NCI-H748 treated with DMSO at 0.1 percent for 48 hours (cell line): ENCODE results near the gene SHPK.

ENCODE experiments used
- DNase-seq: peaks from one replicate; lab custom pipeline; 2025; lab: John Stamatoyannopoulos, UW

The SHPK gene

DNA sequence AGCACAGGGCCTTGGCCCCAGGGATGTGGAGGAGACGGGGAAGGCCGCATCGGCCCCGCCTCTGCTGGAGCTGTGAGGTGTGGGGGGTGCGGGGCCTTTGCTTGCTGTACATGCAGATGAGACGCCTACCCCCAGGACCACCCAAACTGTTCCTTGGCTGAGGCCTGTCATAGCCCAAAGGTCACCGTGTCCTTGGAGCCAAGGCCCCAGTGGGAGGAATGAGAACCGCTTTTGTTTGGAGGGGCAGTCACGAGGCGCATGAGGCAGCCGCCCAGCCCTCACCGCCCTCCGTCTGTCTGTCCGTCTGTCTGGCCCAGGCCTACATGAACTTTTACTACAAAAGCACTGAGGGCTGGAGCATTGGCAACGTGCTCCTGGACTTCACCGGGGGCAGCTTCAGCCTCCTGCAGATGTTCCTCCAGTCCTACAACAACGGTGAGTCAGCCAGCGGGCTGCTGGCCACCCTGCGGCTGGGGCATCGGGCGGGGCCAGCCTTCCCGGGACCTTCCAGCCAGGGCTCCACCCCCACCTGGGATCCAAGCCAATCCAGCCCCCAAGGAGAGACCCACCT, 23.6 kb upstream of the SHPK start:
- DNase-seq, result no peak

DNA sequence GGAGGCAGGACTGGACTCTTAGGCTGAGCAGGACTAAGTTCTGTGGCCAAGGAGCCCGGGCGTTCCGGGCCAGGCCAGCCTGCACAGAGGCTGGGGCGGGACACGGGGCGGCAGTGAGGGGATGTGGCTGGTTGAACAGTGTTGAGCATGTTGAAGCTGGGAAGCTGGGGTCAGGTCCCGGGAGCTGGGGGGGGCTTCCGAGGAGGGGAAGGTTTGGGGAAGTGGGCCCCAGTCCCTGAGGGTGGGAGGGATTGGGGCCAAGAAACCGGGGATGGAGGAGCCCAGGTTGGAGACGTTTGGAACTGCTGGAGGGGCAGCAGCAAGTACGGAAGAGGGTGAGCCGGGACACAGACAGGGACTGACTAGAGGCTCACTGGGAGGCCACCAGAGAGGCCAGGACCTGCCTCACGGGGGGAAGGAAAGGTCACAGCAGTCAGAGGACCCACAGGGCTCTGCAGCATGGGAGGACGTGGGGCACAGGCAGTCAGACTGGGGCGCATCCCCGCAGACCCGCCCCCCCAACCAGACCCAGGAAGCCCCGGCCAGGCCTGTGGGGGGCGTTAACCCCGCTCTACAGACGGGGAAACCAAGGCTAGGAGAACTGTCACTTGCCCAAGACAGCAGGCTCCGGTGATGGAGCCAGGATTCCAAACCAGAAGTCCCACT, 22.9 kb upstream of the SHPK start:
- DNase-seq, result no peak

DNA sequence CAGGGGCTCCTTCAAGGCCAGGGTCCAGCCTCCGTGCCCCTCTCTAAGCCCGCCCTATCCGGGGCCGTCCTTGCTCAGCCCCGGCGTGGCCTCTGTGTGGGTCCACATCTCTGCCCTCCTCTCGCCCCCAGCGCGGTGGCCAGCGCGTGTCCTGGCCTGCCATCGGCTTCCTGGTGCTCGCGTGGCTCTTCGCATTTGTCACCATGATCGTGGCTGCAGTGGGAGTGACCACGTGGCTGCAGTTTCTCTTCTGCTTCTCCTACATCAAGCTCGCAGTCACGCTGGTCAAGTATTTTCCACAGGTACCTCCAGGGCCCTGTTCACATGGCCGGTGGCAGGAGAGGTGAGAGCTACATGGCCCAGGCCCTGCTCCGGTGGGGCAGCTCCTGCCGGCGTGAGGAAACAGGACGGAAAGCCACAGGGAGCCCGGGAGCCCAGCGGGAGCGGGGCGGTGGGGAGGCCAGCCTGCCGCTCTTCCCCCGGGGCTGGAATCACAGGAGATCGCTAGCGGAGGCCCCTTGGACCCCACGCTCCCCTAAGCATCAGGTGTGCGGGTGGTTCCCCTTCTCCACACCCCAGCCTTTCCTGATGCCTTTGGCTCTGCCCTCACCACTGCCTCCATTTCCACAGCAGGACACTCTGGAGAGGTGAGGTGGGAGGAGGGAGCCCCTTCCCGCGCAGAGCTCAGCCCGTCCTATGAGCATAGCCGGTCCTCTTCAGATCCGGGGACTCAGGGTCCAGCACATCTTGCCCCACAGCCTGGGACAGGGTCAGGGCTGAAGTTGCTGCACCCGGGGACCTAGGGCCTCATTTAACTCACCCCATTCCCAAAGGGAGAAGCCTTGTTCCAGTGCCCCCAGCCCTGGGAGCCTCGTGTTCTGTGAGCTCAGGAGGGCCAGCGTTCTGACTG, 22.1 kb upstream of the SHPK start:
- no peak for DNase-seq

DNA sequence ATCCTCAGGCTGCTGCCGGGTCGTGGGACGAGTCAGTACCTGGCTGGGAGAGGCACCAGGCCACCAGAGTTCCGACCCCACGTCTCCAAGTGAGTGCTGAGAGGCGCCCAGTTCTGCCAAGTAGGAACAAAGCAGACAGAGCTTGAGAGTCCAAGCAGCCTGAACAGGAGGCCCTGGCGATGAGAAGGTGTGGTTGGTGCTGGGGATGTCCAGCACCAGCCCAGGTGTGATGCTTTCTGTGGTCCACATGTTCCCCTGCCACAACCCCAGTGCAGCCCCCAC, 21.5 kb upstream of the SHPK start:
- no peak for DNase-seq

DNA sequence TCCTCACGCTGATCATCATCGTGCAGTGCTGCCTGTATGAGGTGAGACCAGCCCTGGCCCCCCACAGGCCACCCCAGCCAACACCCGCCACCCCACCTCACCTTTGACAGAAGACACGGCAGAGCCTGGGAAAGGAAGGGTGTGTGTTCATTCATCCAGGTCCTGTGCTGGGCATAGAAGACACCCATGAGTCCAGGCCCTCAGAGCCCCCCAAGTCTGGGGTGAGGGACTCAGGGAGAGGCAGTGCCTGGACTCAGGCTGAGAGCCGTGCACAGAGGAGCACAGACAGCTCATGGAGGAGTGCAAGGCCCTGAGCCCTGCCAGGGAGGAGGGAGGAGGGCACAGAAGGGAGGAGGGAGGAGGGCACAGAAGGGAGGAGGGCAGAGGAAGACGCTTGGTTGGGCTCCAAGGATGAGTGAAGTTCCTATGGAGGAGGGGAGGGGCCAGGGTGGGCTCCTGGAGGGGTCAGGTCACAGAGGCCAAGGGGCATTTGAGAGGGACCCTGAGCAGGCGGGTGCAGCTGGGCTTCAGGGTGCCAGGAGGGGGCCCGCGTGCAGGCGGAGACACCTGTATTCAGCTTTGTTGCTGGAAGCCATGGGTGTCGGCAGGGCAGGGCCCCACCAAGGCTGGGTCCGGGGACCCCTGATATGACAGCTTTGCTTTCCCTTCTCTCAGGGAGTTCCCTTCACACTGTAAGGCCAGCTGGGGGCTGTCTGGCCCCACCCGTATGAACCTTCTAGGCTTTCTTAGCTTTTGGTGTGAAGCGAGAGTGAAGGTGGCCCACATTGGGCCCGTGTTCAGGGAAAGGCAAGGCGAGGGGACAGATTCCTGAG, 20.9 kb upstream of the SHPK start:
- DNase-seq, result no peak

DNA sequence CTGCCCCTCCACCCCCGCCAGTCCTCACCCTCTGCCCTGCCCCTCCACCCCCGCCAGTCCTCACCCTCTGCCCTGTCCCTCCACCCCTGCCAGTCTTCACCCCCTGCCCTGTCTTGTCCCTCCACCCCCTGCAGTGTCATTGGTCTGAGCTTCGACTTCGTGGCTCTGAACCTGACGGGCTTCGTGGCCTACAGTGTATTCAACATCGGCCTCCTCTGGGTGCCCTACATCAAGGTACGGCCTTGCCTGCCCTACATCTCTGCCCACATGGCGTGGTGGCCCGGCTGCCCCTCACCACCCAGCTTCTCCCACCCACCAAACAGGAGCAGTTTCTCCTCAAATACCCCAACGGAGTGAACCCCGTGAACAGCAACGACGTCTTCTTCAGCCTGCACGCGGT, 20.3 kb upstream of the SHPK start:
- no peak for DNase-seq

DNA sequence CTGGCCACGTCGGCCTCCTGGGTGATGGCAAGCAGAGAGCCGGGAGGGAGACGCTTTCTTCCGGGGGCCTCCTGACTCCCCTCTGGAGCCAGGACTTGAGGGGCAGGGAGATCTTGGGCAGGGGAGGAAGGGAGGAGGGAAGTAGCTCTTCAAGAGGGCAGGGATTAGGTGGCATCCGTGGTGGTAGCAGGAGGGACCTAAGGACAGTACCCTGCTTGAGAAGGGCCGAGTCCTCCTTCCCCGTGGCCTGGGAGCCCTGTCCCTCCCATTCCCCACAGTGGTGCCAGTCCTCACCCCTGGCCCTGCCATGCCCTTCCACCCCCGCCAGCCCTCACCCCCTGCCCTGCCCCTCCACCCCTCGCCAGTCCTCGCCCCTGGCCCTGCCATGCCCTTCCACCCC, 19.7 kb upstream of the SHPK start:
- no peak for DNase-seq

DNA sequence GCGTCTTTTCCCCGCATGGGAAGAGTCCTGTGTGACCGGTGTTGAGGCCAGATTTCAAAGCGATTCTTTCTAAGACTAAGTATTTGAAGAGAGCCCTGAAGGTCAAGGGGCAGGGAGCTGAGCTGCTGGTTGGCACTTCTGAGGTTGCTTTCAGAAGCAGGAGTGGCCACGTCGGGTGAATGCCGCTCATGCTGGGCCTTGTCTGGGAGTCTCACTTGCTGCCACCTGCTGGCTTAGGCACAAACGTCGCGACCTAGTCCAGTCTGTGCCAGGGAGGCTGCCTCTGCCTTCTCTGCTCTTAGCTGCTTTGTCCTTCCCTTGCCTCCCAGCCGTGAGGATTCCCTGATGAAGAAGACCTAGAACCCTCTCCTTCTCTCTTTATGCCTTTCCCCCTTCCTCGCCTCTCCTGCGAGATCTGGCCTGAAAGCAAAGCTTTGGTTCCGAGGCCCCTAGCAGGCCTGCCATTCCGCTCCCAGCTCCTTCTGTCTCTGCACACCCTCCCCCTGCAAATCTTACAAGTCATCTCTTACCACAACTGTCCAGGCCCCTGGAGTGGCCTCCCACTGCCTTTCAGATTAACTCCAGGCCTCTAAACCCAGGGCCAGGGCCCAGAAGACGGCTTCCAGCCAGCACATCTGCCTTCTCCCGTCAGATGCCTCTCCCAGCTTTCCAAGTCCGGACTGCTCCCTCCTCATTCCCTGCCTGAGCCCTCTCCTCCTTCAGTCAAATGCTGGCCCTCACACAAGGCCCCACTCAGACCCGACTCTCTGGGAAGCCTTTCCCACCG, 11.9 kb upstream of the SHPK start:
- DNase-seq, result peak; percentile 8

DNA sequence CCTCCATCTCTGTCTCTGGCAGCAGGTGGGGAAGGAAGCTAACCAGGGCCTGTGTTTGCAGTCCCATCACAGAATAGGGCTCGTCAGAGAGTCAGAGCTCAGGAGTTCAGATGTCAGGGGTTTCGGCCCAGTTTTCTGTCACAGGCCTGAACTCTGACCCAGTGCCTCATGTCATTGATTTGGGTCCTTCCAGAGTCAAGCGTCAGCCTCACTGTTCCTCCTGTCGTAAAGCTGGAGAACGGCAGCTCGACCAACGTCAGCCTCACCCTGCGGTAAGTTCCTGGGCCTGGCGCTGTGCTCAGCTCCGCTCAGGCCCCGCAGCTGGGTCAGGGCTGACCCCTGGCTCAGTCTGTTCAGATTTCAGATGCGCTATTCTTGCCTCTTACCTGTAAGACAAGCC, 11.2 kb upstream of the SHPK start:
- DNase-seq, result no peak

DNA sequence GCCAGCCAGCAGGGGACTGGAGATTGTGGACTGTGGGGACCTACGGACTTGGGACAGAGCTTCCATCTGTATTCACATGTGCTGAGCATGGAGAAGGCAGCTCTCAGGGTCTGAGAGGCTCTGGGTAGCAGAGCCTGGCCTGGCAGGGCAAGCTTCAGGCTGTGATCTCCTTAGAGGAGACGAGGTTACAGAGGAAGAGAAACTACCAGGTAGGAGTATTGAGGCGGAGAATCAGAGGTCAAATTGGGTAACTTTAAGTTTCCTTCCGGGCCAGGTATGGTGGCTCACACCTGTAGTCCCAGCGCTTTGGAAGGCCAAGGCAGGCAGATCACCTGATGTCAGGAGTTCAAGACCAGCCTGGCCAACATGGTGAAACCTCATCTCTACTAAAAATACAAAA, 9.3 kb upstream of the SHPK start:
- DNase-seq, result no peak

DNA sequence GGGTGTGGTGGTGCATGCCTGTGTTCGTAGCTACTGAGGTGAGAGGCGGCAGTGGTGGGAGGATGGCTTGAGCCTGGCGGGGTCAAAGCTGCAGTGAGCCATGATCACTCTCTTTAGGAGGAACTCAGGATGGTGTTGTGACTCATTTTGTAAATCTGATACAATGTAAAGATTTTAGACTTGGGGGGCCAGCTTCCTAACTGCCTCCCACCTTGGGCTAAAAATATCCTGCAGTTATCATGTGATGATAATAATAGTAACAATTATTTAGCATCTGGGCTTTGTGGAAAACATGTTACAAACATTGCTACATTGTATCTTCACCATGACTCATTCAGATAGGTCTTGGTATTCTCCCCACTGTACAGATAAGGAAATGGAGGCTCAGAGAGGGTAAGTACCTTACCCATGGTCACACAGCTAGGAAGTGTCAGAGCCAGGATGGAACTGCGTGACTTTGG, 7.9 kb upstream of the SHPK start:
- no peak for DNase-seq

DNA sequence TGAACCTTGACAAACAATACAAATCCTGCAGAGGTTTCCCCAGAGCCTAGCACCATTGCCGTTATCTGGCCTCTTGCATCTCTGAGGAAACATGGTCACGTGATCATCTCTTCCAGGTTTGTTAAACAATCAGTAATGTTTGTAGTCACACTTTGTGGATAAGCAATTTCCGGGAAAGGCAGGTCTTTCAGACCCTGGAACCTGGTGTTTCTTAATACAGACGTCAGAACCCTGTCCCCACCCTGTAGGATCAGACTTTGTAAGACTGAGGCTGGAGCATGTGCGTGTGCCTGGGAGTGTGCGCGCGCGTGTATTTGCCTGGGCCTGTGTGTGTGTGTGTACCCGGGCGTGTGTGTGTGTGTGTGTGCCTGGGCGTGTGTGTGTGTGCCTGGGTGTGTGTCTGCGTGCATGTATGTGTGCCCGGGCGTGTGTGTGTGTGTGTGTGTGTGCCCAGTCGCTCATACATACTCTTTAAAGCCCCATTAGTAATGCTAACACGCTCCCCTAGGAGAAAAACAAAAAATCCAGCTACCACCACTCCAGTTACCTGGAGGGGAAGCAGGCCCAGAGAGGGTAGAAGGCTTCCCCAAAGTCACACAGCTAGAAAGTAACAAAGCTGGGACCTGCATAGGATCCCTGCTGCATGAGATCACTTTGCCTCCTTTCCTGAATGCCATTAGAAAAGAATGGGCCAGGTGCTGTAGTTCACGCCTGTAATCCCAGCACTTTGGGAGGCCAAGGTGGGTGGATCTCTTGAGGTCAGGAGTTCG, 5.9 kb upstream of the SHPK start:
- no peak for DNase-seq

DNA sequence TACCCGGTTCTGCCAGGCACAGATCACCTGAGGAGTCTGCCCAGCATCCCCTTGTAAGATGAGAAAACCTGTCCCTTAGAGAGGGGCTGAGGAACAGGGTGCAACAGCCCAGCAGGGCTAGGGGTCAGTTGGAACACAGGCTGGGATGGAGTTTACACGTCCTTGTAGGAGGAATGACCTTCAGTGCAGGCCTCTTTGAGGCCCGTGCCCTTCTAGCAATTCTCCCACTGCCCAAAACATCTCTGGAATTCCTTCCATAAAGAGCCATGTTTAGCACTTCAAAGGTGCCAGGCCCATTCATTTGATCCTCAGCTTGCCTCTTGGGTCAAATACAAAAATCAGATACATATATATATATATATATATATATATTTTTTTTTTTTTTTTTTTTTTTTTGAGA, 5.0 kb upstream of the SHPK start:
- no peak for DNase-seq

DNA sequence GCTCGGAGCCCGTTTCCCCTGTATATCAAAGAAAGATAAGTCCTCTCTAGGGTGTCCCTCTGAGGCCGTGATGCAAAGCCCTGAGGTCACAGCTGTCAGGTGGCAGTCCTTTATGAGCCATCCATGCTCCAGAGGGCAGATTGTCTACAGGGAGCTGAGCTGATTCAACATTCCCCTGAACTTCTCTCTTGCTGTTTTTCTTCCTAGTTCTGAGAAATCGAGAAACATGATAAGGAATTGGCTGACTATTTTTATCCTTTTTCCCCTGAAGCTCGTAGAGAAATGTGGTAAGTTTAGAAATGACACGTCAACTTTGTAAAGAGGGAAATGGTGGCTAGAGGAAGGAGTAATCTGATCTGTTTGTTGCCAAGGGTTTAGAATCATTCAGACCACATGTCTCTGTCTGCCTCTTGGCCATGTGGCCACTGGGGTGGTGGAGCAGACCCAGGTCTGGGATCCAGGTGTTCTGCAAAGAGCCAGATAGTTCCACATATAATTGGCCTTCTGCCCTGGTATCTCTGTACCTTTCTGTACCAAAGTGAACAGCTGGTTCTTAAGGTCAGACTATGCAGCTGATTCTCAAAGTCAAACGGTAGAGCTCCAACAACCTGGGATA, 4.0 kb upstream of the SHPK start:
- DNase-seq, result no peak

DNA sequence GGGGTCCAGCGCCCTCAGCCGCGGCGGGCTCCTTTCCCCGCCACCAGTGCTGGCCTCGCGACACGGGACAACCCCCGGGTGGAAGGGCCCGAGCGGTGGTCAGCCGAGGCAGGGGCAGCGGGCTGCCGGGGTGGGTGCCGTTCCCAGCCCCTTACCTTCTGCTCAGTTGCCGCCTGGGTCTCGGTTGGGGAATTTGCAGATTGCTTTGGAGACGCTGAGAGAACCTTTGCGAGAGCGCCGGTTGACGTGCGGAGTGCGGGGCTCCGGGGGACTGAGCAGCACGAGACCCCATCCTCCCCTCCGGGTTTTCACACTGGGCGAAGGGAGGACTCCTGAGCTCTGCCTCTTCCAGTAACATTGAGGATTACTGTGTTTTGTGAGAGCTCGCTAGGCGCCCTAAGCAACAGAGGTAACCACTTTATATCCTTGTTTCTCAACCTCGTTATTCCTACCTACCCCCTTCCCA, 891 bp upstream of the SHPK start:
- no peak for DNase-seq

DNA sequence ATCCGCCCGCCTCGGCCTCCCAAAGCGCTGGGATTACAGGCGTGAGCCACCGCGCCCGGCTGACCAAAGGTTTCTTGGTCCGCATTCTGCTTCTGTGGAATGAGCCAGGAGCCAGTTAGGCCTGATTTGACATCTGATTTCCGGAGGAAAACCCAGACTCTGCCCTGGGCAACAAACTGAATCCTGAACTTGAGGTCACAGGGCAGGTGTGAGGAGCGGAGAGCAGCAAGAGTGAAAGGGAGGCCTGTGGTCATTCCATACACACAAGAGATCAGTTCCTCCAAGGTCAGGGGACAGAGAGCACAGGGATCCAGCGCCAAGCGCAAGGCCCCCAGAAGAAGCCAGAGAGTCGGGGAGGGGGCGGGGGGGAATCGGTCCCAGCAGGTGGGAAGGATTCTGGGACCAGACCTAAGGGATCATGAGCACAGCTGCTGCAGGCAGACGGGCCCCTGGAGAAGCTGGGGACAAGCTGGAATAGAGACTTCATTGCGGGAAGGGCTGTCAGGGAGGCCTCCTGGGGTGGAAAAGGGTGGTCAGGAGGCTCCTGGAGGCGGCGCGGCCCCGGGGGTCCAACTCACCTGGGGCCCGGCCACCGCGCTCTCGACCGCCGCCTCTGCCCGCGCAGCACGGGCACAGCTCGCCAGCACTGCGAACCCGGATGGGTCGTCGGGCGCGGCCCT, 436 bp downstream of the SHPK start:
- no peak for DNase-seq

DNA sequence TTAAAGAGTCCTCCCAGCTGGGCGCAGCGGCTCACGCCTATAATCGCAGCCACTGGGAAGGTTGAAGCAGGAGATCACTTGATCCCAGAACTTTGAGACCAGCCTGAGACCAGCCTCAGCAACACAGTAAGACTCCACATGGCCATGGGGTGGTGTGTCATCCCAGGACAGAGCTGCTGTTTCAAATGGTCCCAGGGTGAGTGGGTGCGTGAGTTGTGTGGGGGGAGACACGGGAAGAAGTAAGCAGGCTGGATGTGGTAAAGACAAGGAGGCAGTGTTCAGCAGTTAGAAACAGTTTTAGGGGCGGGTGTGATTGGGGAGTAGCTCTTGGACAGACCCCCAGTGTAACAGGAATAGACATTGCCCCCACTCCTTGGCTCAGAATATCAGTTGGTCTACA, 3.8 kb downstream of the SHPK start:
- DNase-seq, result no peak

DNA sequence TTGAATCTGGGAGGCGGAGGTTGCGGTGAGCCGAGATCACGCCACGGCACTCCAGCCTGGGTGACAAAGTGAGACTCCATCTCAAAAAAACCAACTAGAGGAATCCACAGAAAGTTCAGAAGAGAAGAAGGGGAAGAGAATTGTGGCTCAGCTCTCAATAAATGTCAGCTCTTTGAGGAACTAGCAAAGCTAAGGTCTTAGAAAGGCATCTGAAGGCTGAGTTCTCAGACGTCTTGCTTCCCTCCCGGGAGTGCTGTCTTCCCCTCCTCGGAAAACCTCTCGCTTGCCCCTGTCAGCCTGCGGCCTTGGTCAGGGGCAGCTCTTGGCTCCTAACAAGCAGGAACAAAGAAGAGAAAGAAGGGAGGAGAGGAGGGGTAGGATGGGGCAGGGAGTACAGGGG, 5.3 kb downstream of the SHPK start:
- no peak for DNase-seq

DNA sequence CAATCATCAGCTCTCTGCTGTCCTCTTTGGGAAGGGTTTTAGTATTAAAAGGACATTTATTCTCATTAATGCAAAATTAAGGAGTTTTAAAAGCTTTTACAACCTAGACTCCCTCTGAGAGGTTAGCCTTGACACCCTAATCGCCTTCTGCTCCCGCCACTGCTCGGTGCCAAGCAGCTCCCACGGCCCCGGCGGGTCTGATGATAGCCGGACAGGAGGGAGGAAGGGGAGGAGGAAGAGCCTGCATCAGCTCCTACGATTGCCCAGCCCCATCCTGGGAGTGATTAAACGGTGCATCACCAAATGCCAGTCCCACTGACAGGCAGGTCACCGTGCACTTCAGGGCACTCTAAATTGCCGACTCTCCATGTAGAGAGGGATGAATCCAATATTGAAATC, 8.3 kb downstream of the SHPK start:
- no peak for DNase-seq
